ENCODE data around the gene C6orf132.

- no peak for TF ChIP-seq CTCF (conservative IDR thresholded peaks at IDR 0.05)
- TF ChIP-seq EZH2 (IDR thresholded peaks at IDR 0.05; ENCODE audit: low read depth): no peak
These were observed 3.5 kb downstream of the C6orf132 start for GRCh38 chr6:42138630-42139619.

All from PC-9 (cell line).